GM19463 (cell line): ENCODE measurements around the gene STX16.
"Not testable (repeated sequence)": the region's sequence is repeated elsewhere in the genome, so short reads cannot be mapped to it uniquely, and the experiment has no call there.

Source experiments
- ATAC-seq: cut with Tn5 transposase; IDR thresholded peaks from one replicate; pipeline ENCODE4 v1.9.1; 2021; ENCODE audit warnings: mild to moderate bottlenecking, moderate library complexity; ENCODE audit not compliant: unreplicated experiment

STX16 gene

DNA sequence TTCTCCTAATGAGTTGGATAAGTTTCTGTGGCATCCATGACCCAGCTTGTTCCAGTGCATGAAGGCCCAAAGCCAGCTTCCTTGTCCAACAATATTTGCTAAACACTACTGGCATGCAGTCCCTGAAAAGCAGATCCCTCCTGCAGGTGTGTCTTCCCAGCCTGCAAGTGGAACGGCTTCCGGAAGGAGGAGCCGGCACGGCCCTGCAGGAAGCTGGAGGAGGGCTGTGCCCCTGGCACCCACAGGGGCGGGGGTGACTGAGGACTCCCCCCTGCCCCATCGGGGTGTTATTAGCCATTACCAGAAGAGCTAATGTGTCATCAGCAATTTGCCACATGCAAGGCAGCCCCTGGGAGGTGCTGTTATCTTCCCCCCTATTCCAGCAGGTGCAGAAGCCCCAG is 68.9 kb downstream of the STX16 start:
- no peak for ATAC-seq

DNA sequence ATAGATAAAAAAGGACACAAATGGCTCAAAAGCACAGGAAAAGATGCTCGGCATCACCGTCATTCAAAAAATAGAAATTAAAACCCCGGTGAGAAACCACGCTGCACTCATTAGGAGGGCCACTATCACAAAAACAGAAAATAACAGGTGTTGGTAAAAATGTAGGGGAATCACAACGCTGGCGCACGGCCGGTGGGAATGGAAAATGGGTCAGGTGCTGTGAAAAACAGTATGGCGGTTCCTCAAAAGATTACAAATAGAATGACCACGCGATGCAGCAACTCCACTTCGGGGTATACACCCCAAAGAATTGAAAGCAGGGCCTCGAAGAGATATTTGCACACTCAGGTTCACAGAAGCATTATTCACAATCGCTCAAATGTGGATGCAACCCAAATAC is 69.8 kb downstream of the STX16 start:
- ATAC-seq: no peak

DNA sequence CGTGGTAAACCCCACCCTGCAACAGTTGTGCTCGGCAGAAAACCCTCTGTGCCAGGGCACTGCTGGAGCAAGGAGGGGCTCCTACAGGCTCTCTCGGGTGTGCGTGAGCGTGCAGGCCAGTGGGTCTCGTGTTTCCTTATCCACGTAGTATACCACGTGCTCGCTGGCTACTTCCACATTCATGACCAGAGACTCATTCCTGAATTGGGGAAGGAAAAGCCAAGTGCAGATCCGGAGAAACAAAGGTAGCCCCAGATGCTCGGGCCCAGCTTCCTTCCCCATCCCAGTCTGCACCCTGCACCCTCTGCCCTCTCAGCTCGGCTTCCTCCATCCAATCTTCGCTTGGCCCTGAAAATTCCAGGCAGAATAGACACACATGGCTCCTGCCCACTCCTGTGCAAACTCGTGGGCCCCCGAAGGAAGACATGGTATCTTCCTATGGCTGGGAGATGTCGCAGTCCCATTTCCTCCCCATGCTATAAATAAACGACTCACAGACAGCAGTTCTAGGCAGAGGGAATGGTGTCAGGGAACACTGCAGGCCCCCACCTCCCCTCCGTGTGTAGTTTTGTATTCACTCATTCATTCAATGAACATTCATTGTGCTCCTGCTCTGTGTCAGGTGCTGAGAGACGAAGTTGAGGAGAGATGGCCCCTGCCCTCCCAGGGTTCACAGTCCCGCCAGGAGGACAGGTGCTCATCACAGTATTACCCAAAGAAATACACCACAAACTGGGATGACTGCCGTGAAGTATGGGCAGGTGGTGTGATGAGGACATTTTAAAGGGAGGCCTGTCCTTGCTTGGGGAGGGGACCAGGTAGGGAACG is 71.1 kb downstream of the STX16 start:
- ATAC-seq: no peak

GRCh38 chr20:58722877-58723627 is 72.0 kb downstream of the STX16 start:
- ATAC-seq: no peak

DNA sequence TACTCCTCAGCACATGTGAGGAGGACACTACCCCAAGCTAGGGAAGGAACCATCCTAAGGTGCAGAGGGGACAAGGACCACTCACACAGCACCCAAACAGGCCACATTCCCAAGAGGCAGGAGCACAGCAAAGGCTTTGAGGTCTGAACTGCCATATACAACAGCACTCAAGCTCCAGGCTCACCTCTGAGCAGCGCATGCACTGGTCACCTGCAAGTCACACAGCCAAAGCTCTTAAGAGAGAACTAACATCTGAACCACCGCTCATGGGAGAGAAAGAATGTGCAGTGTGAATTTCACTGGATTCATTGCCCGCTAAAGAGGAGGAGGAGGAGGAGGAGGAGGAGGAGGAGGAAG is 72.5 kb downstream of the STX16 start:
- ATAC-seq: no peak

- not testable (repeated sequence) for ATAC-seq
These were observed 75.1 kb downstream of the STX16 start for GRCh38 chr20:58726156-58726555.
